HL-60 (cell line): ENCODE measurements around the gene BMP15.

Experiments
- GABPA ChIP-seq: IDR thresholded peaks from 2 replicates; pipeline ENCODE4 v1.6.1; 2012; ENCODE audit warnings: low read depth
- TF ChIP-seq, protein P1 (sequence below): IDR thresholded peaks from one replicate; pipeline ENCODE4 v1.5.1; 2011; ENCODE audit warnings: low read length, control low read depth, inconsistent platforms; ENCODE audit not compliant: insufficient read depth

DNA sequence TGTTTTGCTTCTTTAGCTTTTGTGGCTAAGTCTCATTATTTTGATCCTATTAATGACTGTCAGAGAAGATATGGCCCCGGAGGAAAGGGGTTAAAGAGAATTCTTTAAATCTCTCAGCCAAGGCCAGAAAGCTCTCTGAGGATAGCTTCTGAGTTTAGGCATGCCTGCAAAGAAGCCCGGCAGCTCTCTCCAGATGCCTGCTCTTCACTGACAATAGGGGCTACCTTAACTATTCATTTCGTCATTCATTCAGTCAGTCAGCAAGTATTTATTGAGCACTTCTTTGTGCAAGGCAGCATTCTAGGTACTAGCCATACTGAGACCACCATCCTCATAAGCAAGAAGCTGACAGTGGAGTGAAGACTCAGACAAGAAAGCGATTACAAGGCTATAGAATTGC lies 34.0 kb upstream of the BMP15 start:
- TF ChIP-seq GABPA: no peak
- TF ChIP-seq, protein P1, sequence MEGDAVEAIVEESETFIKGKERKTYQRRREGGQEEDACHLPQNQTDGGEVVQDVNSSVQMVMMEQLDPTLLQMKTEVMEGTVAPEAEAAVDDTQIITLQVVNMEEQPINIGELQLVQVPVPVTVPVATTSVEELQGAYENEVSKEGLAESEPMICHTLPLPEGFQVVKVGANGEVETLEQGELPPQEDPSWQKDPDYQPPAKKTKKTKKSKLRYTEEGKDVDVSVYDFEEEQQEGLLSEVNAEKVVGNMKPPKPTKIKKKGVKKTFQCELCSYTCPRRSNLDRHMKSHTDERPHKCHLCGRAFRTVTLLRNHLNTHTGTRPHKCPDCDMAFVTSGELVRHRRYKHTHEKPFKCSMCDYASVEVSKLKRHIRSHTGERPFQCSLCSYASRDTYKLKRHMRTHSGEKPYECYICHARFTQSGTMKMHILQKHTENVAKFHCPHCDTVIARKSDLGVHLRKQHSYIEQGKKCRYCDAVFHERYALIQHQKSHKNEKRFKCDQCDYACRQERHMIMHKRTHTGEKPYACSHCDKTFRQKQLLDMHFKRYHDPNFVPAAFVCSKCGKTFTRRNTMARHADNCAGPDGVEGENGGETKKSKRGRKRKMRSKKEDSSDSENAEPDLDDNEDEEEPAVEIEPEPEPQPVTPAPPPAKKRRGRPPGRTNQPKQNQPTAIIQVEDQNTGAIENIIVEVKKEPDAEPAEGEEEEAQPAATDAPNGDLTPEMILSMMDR: no peak
